Tibial artery (tissue), 4 donors: ENCODE measurements around the gene ZP2.
"Not testable (repeated sequence)": the region's sequence is repeated elsewhere in the genome, so short reads cannot be mapped to it uniquely, and the experiment has no call there.

Experiments
- DNase-seq, 2 donors: peaks; one replicate each; pipeline ENCODE4 v3.0.0-alpha.2; 2019
- H3K27ac ChIP-seq, 2 donors: fragments of 200-600 bp; sonication (generic) in 1 of 2; 1 replicate in 1 of 2; 2 replicates in 1 of 2; pipeline ENCODE4 v1.5.1; 2018 to 2019; ENCODE audit warnings: mild to moderate bottlenecking in 1 of 2
- H3K27me3 ChIP-seq, 2 donors: fragments of 200-600 bp; sonication (generic) in 1 of 2; one replicate each; pipeline versions ENCODE4 v1.5.1 to v1.6.0; 2016 to 2019
- H3K36me3 ChIP-seq, 3 donors: fragments of 200-600 bp; sonication (generic) in 2 of 3; one replicate each; pipeline ENCODE4 v1.5.1; 2016 to 2019; ENCODE audit warnings: mild to moderate bottlenecking in 2 of 3
- H3K4me1 ChIP-seq, 4 donors: fragments of 200-600 bp; sonication (generic) in 2 of 4; 1 replicate in 3 of 4; 2 replicates in 1 of 4; pipeline ENCODE4 v1.5.1; 2016 to 2019
- H3K4me3 ChIP-seq, 2 donors: fragments of 200-600 bp; sonication (generic) in 1 of 2; 1 replicate in 1 of 2; 2 replicates in 1 of 2; pipeline ENCODE4 v1.5.1; 2018 to 2019; ENCODE audit warnings: mild to moderate bottlenecking in 2 of 2
- H3K9me3 ChIP-seq, 3 donors: fragments of 200-600 bp; sonication (generic) in 1 of 3; one replicate each; pipeline ENCODE4 v1.5.1; 2016 to 2019
- intact Hi-C: fragments of 100-400 bp; cut with DNase I; formaldehyde crosslinking; loops from one replicate; pipeline ENCODE4 v1.15.0; 2023; ENCODE audit warnings: low total_unique reads
- TF ChIP-seq, protein P1 (sequence below), 2 experiments: fragments of 200-600 bp in 1 of 2; fragments of 450-650 bp in 1 of 2; IDR thresholded peaks; one replicate each; pipeline ENCODE4 v1.5.1; 2017 to 2019; ENCODE audit warnings: antibody characterized with exemption in 2 of 2, mild to moderate bottlenecking in 1 of 2, moderate library complexity in 1 of 2

Gene ZP2

DNA sequence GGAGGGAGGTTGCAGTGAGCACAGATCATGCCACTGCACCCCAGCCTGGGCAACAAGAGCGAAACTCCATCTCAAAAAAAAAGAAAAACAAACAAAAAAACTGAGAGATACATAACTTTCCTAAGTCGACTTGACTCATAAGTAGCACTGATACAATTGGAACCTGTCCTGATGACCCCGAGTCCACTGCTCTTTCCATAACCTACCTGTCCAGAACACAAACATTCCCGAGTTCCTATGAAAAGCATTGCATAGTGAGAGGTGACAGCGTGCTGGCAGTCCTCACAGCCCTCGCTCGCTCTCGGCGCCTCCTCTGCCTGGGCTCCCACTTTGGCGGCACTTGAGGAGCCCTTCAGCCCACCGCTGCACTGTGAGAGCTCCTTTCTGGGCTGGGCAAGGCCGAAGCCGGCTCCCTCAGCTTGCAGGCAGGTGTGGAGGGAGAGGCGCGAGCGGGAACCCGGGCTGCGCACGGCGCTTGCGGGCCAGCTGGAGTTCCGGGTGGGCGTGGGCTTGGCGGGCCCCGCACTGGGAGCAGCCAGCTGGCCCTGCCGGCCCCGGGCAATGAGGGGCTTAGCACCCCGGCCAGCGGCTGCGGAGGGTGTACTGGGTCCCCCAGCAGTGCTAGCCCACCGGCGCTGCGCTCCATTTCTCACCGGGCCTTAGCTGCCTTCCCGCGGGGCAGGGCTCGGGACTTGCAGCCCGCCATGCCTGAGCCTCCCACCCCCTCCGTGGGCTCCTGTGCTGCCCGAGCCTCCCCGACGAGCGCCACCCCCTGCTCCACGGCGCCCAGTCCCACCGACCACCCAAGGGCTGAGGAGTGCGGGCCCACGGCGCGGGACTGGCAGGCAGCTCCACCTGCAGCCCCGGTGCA lies 59.0 kb downstream of the ZP2 start:
- not testable (repeated sequence) for H3K4me1 ChIP-seq, H3K27ac ChIP-seq, DNase-seq, H3K4me3 ChIP-seq, H3K27me3 ChIP-seq, H3K36me3 ChIP-seq, H3K9me3 ChIP-seq
- intact Hi-C loops = loop anchor here (10.0 kb wide), 1 partner anchor 1522 kb away; no protein-coding TSS in a partner anchor

DNA sequence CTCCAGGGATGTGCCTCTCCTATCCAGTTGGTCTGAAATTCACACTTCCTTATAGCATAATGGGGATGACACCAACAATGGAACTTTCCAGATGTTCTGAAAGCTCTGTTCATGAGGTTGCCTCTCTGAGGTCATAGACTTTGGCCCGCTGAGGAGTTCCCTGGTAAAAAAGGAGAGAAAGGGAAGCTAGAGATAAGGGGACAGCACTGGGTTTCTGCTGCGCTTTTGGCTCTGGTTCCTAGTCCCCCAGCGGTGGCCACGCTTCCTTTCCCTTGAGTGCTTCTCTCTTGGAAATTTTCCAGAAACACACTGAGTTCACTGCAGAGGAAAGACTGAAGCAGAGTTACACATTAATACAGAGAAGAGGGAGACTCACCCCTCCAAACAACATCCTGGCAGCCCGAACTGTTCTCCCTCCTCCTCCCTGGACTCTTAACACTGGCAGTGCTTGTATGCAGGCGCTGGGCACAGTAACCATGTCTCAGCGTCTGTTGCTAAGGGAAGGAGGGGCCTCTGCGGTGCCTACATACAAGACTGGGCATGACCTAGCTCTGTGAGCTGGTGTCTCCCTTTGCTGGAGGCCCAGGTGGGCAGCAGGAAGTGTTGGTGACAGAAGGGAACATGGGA lies 60.9 kb downstream of the ZP2 start, which contains the start of gene DNAH3:
Gene DNAH3 (minus strand): TSS at position 472 of the 627 bp plus-strand sequence. CDS start 527 bp downstream, outside the sequence.
- H3K27ac ChIP-seq = no peak within 1 kb of the TSS
- no peaks in the 10 kb centered on the region for H3K27me3 ChIP-seq
- H3K36me3 ChIP-seq = no peaks in the 10 kb centered on the region
- TF ChIP-seq, protein P1, sequence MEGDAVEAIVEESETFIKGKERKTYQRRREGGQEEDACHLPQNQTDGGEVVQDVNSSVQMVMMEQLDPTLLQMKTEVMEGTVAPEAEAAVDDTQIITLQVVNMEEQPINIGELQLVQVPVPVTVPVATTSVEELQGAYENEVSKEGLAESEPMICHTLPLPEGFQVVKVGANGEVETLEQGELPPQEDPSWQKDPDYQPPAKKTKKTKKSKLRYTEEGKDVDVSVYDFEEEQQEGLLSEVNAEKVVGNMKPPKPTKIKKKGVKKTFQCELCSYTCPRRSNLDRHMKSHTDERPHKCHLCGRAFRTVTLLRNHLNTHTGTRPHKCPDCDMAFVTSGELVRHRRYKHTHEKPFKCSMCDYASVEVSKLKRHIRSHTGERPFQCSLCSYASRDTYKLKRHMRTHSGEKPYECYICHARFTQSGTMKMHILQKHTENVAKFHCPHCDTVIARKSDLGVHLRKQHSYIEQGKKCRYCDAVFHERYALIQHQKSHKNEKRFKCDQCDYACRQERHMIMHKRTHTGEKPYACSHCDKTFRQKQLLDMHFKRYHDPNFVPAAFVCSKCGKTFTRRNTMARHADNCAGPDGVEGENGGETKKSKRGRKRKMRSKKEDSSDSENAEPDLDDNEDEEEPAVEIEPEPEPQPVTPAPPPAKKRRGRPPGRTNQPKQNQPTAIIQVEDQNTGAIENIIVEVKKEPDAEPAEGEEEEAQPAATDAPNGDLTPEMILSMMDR (IDR thresholded peaks at IDR 0.05) = no peak
- no peaks in the 10 kb centered on the region for H3K9me3 ChIP-seq
- H3K4me3 ChIP-seq = no peak within 1 kb of the TSS
- no peaks in the 10 kb centered on the region for H3K4me1 ChIP-seq
- DNase-seq = no peak
- intact Hi-C loops = loop anchor here (10.0 kb wide), 1 partner anchor 1524 kb away; no protein-coding TSS in a partner anchor
